ENCODE measurements around the gene HSPB7. TPM values are rescaled to one million over a fixed set of nuclear protein-coding genes. Genes with fewer than 3 reads are reported as not detected.

Gene HSPB7
- total and polyA plus RNA-seq, 2 of the 8 experiments (the other 6 are each of a cell fraction or from before 2014, with no cell fraction given), result not detected

DNA sequence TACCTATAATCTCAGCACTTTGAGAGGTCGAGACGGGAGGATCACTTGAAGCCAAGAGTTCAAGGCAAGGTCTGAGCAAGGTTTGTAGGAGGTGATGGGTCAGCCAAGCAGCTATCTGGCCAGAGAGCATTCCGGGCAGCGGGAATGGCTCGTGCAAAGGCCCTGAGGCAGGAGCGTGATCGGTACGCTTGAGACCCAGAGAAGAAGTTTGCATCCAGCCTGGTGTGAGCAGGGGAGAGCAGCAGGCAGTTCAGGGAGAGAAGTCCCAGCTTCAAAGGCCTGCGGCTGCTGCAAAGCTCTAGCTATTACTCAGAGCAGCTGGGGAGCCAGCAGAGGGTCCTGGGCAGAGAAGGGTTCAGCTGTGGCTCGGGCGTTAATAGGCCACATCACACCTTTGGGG is 18.9 kb downstream of the HSPB7 start:
- Histone ChIP-seq H3K79me2 (ENCODE audit: control insufficient read depth in 1 of 2, insufficient read depth in 2 of 2, low read length in 2 of 2) (no peaks in the 10 kb centered on the region), H3K14ac (ENCODE audit: insufficient read length) (no peak overlapping the region), H4K91ac (replicated peaks; ENCODE audit: insufficient read length, low read length) (no peak overlapping the region), H2BK15ac (ENCODE audit: low read length) (no peak overlapping the region), H2BK12ac (ENCODE audit: low read depth, low read length) (no peak overlapping the region), H3K27me3 (replicated peaks in 1 of 4; ENCODE audit: control insufficient read depth in 3 of 4, extremely low read depth in 1 of 4, insufficient read depth in 3 of 4, low read length in 3 of 4) (peaks cover 0 to 3% (median 0%) of the 10 kb centered on the region in 4 experiments; a peak in 1 of 7 replicates), H3K23me2 (ENCODE audit: low read depth, low read length) (no peaks in the 10 kb centered on the region), H4K20me1 (replicated peaks in 1 of 2; ENCODE audit: control insufficient read depth in 1 of 2, insufficient read depth in 2 of 2, low read length in 2 of 2) (peaks cover 0 to 5% of the 10 kb centered on the region in 2 experiments), H3K4me3 (ENCODE audit: extremely low read depth in 1 of 4, insufficient read depth in 2 of 4, low read depth in 3 of 4, low read length in 4 of 4) (no peak overlapping the region), H2BK20ac (ENCODE audit: low read length) (no peak overlapping the region), H3K4ac (replicated peaks; ENCODE audit: insufficient read length, low read depth, low read length) (no peak overlapping the region), H3K36me3 (ENCODE audit: control insufficient read depth in 2 of 4, insufficient read depth in 4 of 4, low read length in 3 of 4) (no peaks in the 10 kb centered on the region), H2BK5ac (ENCODE audit: low read depth, low read length) (no peak overlapping the region), H3K23ac (ENCODE audit: insufficient read length) (no peak overlapping the region), H3K4me1 (replicated peaks in 1 of 4; ENCODE audit: control insufficient read depth in 3 of 4, insufficient read depth in 4 of 4, low read length in 3 of 4) (no peaks in the 10 kb centered on the region), H2AFZ (ENCODE audit: low read length) (no peak overlapping the region), H3K56ac (replicated peaks; ENCODE audit: insufficient read length, low read depth, low read length) (no peak overlapping the region), H2BK120ac (replicated peaks; ENCODE audit: low read depth, low read length) (no peak overlapping the region), H3K4me2 (ENCODE audit: insufficient read depth in 1 of 2, low read depth in 2 of 2, low read length in 2 of 2) (no peak overlapping the region), H4K5ac (ENCODE audit: insufficient read length, low read depth, low read length) (no peak overlapping the region), H3K18ac (ENCODE audit: extremely low read depth, low read length) (no peak overlapping the region), H3K9ac (replicated peaks in 1 of 4; ENCODE audit: extremely low read depth in 1 of 4, low read depth in 3 of 4, low read length in 3 of 4) (no peak overlapping the region), H4K8ac (ENCODE audit: extremely low read depth, insufficient read depth, low read length) (no peak overlapping the region), H3K27ac (ENCODE audit: low read depth, low read length) (no peak overlapping the region), H3K79me1 (ENCODE audit: low read depth, low read length) (no peaks in the 10 kb centered on the region), H2AK5ac (ENCODE audit: low read depth, low read length) (no peak overlapping the region), H3K9me3 (ENCODE audit: insufficient read depth in 2 of 2, low read depth in 1 of 2, low read length in 1 of 2) (no peaks in the 10 kb centered on the region)
- CTCF ChIA-PET (ENCODE audit: partially characterized antibody), result interaction anchor here (1.6 to 2.9 kb wide), 3 partner anchors 10 to 43 kb away, joined by 3 to 27 read pairs (median 5); no protein-coding TSS in a partner anchor
- POLR2A ChIA-PET (ENCODE audit: partially characterized antibody), result interaction anchor here (1.2 kb wide), 1 partner anchor 15 kb away, joined by 3 read pairs; no protein-coding TSS in a partner anchor
- 88% methylated on average over 11 of the region's 11 CpGs; no CpG with 5 or more reads in 1 of the 2 experiments for WGBS, 2 experiments (ENCODE audit: extremely low coverage in 1 of 2, insufficient coverage in 1 of 2, insufficient read length in 1 of 2, insufficient replicate concordance in 2 of 2, low coverage in 1 of 2, low lambda C conversion rate in 2 of 2, missing lambda C conversion rate in 1 of 2)
- FAIRE-seq (no peak), DNase-seq (ENCODE audit: low read depth in 1 of 2, low spot score in 2 of 2) (no peak)
- no peak for TF ChIP-seq EZH2 (IDR thresholded peaks at IDR 0.05; ENCODE audit: low read depth, low read length, severe bottlenecking)
- TF ChIP-seq KDM1A (IDR thresholded peaks at IDR 0.05; ENCODE audit: borderline replicate concordance, low read length), result peak; percentile 77
